Astrocyte of the hippocampus (primary cell): ENCODE data around the gene TRIM52.
"Not testable (repeated sequence)": the region's sequence is repeated elsewhere in the genome, so short reads cannot be mapped to it uniquely, and the experiment has no call there.

Source experiments
- DNase-seq: peaks from one replicate; pipeline ENCODE4 v3.0.0; 2011; ENCODE audit warnings: low read depth, low spot score

The TRIM52 gene

DNA sequence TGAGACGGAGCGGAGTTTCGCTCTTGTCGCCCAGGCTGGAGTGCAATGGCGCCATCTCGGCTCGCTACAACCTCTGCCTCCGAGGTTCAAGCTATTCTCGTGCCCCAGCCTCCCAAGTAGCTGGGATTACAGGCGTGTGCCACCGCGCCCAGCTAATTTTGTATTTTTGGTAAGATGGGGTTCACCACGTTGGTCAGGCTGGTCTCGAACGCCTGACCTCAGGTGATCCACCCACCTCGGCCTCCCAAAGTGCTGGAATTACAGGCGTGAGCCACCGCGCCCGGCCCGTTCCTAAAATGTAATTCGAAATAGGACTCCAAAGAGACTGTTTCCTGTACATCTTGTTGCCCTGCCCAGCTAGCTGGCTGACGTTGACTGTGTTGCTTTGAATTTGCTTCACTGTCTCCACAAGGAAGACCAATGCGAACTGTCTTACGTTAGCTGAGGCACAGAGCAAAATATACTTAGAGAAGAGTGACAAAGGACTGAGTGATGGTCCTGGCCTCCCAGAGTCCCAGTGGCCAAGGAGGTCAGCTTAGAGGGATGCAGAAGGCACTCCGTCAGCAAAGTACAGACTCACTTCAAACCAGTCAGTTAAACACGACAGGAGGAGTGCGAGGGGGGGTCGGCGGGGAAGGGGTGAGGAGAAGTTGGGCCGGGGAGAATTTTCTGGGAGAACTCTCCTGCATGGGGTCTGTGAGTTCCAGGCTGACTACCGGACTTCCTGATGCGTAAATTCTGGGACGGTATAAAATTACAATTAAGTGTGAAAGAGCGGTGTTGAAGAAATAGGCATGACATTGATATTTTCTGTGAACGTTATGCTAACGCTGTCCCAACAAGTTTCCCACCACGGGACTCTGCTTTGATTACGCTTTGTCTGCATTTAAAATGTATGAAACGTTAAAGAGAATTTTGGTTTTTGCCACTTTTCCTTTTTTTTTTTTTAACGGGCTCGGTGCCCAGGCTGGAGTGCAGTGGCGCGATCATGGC is 44.6 kb downstream of the TRIM52 start:
- no peak for DNase-seq

DNA sequence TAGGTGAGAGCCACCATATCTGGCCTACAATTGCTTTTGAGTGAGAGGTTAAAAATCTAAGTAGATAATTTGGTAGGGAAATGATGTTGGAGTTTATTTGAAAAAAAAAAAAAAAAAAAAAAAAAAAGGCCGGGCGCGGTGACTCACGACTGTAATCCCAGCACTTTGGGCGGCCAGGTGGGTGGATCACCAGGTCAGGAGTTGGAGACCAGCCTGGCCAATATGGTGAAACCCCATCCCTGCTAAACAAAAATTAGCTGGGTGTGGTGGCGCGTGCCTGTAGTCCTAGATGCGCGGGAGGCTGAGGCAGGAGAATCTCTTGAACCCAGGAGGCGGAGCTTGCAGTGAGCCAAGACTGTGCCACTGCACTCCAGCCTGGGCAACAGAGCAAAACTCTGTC is 46.7 kb downstream of the TRIM52 start:
- not testable (repeated sequence) for DNase-seq

DNA sequence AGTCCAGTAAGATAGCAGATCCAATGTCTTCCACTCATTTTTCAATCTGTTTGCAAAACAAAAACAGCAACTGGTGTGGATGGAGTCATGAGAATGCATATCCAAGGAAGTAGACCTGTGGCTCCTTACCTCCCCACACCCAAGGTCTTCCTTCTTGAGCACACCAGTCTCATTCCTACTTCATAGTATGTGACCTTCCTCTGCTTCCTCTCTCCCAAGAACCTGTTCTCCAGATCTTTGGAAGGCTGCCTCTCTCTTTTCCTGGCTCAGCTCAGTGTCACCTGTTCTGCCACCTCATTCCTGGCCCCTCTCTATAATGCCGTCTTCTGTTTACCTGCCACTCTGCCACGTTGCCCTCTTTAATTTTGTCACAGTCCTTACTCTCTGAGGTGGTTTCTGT is 48.0 kb downstream of the TRIM52 start:
- DNase-seq: no peak

GRCh38 chr5:181212080-181212479 is 48.9 kb downstream of the TRIM52 start:
- DNase-seq: no peak

DNA sequence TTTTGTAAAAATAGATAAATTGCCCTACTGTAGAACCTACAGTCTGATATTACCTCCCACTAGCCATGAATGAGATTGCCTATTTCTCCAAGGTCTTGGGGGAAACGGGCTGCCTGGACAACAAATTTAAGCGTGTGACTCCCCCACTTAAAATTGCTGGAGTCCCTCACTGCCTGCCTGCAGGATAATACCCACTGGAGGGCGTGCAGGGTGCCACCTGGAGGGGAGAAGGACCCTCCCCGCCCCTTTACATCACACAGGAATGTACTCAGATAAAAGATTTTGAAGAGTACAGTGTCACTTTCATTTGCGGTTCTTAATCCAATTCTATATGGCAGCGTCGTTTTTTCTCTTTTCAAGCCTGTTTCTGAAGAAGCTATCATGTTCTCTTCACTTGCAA is 49.7 kb downstream of the TRIM52 start:
- no peak for DNase-seq

GRCh38 chr5:181210698-181211097 is 50.2 kb downstream of the TRIM52 start:
- not testable (repeated sequence) for DNase-seq

GRCh38 chr5:181210148-181210547 is 50.8 kb downstream of the TRIM52 start:
- DNase-seq: not testable (repeated sequence)

DNA sequence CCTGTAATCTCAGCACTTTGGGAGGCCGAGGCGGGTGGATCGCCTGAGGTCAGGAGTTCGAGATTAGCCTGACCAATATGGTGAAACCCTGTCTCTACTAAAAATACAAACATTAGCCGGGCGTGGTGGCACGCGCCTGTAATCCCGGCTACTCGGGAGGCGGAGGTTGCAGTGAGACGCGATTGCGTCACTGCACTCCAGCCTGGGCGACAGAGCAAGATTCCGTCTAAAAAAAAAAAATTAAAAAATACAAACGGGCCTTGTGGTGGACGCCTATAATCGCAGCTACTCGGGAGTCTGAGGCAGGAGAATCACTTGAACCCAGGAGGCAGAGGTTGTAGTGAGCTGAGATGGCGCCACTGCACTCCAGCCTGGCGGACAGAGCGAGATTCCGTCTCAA is 51.9 kb downstream of the TRIM52 start:
- DNase-seq: not testable (repeated sequence)

DNA sequence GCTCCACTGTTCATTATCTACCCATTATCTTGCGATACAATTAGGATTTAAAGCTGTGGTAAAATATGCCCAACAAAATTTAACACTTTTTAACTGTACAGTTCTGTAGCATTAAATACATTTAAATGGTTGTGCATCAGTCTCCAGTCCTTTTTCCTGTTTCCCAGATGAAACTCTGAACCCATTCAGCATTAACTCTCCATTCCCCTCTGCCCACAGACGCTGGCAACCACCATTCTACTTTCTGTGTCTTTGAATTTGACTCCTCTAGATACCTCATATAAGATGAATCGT is 53.0 kb downstream of the TRIM52 start:
- DNase-seq: no peak

- peak; percentile 90 for DNase-seq
Measured at GRCh38 chr5:181207214-181207959, 53.6 kb downstream of the TRIM52 start.

DNA sequence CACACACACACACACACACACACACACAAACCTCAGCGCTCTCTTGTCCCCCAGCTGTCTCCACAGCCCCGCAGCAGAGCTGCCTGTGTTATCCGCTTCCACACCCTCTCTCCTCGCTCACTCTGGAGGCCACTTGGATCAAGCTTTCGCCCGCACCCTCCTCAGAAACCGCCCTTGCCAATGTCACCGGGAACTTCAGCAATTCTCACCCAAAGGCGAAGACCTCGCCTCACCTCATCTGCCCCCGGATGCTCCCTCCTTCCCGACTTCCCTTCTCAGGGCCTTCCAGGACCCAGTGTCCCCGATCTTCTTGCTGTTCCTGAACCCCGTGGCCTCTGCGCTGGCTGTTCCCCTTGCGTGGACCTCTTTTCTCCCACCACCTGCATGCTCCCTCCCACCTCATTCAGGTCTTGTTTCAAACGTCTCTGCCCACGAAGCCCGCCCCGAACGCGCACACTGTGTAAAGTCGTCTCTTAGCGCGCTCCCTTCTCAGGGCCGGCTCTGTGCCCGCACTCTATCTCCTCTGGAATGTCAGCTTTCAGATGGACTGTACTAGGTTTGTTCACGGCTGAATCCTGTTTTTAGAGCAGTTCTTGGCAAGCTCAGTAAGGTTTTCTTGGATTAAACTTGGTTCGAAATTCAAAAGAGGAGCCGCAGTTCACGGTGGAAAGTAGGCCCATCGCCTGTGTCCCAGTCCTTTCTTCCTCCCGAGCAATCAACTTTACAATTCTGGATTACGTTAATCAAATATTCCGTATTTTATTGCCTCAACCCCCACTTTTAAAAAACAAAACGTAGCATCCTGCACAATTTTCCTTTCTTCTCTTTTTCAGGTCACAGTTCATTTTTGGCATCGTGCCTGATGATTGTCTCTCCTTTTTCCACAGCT is 54.9 kb downstream of the TRIM52 start:
- peak; percentile 60 for DNase-seq
